ENCODE data around the gene HELQ.
"Not testable (repeated sequence)": the region's sequence is repeated elsewhere in the genome, so short reads cannot be mapped to it uniquely, and the experiment has no call there.

HELQ gene, protein sequence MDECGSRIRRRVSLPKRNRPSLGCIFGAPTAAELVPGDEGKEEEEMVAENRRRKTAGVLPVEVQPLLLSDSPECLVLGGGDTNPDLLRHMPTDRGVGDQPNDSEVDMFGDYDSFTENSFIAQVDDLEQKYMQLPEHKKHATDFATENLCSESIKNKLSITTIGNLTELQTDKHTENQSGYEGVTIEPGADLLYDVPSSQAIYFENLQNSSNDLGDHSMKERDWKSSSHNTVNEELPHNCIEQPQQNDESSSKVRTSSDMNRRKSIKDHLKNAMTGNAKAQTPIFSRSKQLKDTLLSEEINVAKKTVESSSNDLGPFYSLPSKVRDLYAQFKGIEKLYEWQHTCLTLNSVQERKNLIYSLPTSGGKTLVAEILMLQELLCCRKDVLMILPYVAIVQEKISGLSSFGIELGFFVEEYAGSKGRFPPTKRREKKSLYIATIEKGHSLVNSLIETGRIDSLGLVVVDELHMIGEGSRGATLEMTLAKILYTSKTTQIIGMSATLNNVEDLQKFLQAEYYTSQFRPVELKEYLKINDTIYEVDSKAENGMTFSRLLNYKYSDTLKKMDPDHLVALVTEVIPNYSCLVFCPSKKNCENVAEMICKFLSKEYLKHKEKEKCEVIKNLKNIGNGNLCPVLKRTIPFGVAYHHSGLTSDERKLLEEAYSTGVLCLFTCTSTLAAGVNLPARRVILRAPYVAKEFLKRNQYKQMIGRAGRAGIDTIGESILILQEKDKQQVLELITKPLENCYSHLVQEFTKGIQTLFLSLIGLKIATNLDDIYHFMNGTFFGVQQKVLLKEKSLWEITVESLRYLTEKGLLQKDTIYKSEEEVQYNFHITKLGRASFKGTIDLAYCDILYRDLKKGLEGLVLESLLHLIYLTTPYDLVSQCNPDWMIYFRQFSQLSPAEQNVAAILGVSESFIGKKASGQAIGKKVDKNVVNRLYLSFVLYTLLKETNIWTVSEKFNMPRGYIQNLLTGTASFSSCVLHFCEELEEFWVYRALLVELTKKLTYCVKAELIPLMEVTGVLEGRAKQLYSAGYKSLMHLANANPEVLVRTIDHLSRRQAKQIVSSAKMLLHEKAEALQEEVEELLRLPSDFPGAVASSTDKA

DNA sequence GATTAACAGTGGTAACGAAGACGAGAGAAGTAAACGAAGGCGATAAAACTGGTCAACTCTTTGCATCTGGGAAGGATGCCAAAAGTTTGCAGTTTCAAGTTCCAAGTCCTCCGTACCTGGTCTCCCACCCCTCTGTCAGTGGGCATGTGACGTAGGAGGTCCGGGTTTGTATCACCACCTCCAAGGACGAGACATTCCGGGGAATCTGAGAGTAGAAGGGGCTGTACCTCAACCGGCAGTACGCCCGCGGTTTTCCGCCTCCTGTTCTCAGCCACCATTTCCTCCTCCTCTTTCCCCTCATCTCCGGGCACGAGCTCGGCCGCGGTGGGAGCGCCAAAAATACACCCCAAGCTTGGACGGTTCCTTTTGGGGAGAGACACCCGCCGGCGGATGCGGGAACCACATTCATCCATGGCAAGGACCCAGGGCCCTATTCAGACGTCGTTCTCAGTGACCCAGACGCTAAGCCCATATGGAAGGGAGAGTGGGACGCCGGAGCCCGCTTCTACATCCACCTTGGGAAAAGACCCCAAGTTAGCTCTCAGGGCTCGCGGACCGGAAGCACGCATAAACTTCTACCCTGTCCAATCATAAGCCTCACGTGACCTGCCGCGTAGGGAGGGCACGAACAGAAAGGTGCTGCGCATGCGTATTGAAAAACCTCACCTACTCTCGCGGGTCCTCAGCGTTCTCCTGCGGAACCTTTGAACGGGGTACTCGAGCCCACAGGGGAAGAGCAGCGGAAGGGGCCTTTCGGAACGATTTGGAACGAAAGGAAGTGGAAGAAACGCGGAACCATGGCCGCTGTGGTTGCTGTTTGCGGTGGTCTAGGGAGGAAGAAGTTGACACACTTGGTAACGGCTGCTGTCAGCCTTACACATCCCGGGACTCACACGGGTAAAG, at the start of gene HELQ, which contains the start of gene MRPS18C:
TSS of gene HELQ (minus strand) at position 543 of the 903 bp plus-strand sequence. CDS start at position 413, 130 bp downstream.
TSS of gene MRPS18C (plus strand) at position 778 of the 903 bp plus-strand sequence. CDS start at position 798, 20 bp downstream.
- peak; percentile 88 for DNase-seq (ENCODE audit: low read depth)

- no peak for DNase-seq (ENCODE audit: low read depth)
These were observed 49.4 kb upstream of the HELQ start for GRCh38 chr4:83504996-83505395.

GRCh38 chr4:83504503-83504902, 48.9 kb upstream of the HELQ start:
- no peak for DNase-seq (ENCODE audit: low read depth)

DNA sequence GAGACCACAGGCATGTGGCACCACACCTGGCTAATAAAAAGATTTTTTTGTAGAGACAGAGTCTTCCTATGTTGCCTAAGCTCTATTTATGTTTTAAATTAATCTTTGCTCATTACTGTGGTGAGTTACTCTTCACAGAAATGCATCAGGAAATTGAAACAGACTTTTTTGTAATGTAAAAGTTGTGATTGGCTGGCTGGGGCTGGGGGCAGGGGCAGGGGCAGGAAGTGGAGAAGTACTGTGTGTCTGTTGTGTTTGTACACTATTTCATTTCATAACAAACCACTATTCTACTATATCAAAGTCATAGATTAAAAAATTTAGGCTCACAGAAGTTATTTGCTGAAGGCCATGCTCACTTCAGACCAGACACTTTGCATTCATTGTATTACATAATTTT, 48.4 kb upstream of the HELQ start:
- DNase-seq (ENCODE audit: low read depth): no peak

- not testable (repeated sequence) for DNase-seq (ENCODE audit: low read depth)
These were observed 46.0 kb upstream of the HELQ start for GRCh38 chr4:83501671-83502070.

GRCh38 chr4:83498187-83498586, 42.6 kb upstream of the HELQ start:
- DNase-seq (ENCODE audit: low read depth): no peak

DNA sequence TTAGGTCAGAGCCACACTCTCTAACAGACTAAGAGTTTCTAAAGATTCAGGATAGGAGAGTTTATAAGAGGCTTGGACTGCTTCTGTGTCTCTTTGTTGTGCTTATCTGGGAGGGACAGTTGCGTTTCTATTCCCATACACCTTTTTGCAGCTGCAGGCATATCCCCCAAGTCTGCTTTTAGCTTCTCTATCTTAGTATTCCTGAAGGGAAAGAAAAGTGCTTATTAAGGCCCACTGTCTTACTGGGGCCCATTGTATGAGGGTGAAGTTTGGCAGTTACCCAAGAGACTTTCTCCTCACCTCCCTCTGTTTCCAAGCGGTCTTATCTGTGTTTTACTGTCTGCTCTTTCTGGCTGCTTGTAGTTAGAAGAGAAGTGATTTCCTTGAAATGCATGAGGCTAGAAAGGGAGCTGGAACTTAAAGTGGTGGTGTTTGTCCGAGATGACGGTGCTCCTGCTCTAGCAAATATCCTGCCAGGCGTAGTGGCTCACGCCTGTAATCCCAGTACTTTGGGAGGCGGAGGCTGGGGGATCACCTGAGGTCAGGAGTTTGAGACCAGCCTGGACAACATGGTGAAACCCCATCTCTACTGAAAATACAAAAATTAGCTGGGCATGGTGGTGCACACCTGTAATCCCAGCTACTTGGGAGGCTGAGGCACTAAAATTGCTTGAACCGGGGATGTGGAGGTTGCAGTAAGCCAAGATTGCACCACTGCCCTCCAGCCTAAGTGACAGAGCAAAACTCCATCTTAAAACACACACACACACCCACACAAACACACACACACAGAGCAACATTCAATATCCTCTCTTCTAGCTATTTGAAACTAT, 40.7 kb upstream of the HELQ start:
- not testable (repeated sequence) for DNase-seq (ENCODE audit: low read depth)

DNA sequence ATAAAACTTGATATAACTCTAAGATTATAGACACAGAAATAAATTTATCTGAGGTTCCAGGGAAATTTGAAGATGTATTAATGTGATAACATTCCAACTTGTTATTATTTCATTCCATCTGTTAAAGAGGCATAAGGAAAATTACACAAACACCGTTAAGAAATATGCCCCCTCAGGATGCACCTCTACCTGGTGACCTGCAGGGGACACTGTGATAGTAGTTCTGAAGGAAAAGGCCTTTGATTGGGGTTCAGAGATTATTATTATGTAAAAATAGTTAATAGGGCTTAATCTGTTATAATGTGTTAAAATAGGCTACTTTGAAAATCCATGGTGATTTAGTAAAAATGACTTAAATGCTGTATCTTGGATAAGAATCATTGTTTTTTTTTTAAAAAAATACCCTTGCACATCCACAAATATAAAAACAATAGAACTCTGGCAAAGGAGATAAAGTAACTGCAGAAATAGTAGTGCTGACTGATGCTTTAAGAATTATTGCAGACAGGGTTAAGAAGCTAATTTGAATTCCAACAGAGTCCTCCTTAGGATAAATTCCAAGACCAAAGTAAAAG, 35.3 kb upstream of the HELQ start:
- DNase-seq (ENCODE audit: low read depth): no peak

DNA sequence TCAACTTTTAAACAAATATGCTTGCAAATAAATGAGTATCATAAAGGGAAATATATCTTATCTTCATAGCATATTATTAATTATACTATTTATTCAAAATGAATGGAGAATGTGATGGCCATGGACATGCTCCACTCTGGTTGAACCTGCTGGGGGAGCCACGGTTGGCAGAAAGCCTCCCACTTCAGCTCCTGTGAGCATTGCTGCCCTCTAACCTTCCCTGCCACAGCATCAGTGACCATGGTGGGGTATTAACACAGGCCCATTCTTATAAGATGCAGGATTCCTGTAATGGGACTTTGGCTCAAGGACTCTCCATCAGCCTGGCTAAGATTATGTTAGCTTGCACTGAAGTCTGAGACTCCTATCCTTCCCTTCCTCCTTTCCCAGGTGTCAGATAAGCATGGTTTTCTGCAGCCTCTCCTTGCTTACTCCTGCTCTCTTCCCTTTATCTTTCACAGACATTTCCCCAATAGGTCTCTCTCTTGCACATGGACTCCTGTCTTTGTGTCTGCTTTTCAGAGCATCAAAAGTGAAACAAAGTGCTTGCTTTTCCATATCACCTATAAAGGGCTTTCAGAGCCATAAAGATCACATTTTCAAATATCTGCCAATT, 34.2 kb upstream of the HELQ start:
- no peak for DNase-seq (ENCODE audit: low read depth)

- no peak for DNase-seq (ENCODE audit: low read depth)
These were observed 31.0 kb upstream of the HELQ start for GRCh38 chr4:83486457-83487129.

- DNase-seq (ENCODE audit: low read depth): peak; percentile 95
These were observed 29.2 kb upstream of the HELQ start, which contains the start of gene ABRAXAS1 for GRCh38 chr4:83484500-83485461. Gene ABRAXAS1 (minus strand): TSS chr4:83485100. CDS start chr4:83485072, 28 bp downstream.

GRCh38 chr4:83473966-83474365, 18.3 kb upstream of the HELQ start:
- DNase-seq (ENCODE audit: low read depth): no peak

DNA sequence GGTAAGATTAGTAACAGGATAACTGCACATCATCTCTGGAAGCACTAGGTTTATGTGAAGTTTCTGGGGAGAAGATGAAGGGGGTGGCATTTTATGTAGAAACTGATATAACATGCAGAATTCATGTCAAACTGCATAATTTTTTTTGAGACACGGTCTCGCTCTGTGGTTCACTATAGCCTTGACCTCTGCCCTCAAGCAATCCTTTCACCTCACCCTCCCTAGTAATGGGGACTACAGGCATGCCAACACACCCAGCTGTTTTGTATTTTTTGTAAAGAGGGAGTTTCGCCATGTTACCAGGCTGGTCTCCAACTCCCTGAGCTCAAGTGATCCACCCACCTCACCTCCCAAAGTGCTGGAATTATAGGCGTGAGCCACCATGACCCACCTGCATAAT, 17.8 kb upstream of the HELQ start:
- no peak for DNase-seq (ENCODE audit: low read depth)

- DNase-seq (ENCODE audit: low read depth): no peak
These were observed 520 bp upstream of the HELQ start for GRCh38 chr4:83456184-83456501.

DNA sequence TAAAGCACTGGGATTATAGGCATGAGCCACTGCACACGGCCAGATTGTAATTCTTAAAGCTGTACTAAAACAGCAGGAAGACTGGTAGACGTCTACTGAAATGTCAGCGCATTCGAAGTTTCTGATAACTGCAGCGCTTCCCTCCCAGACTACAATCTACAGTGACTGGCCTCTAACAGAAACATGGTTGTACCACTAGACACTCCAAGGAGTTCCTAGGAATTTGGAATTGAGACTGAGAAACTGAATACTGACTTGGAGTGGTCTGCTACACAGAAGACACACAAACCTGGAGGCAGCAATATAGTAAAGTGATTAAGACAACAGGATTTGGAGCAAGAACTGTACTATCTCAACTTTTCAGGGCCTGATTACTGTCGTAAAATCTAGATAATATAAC, 937 bp downstream of the HELQ start:
- no peak for DNase-seq (ENCODE audit: low read depth)

- no peak for DNase-seq (ENCODE audit: low read depth)
These were observed 6.6 kb downstream of the HELQ start for GRCh38 chr4:83449009-83449408.

GRCh38 chr4:83440899-83441298, 14.7 kb downstream of the HELQ start:
- DNase-seq (ENCODE audit: low read depth): no peak

Data from activated T-cell treated with anti-CD3 and anti-CD28 coated beads for 48 hours (primary cell).